ENCODE measurements around the gene RBPJ. TPM values are rescaled to one million over a fixed set of nuclear protein-coding genes. Genes with fewer than 3 reads are reported as not detected.

Gene RBPJ
- total RNA-seq, 1 experiment from 2014 or later = 33.7 TPM

- BruUV-seq (replicated peaks) = no TSS peak
- DNase-seq (ENCODE audit: low read depth, low spot score) (no peak), ATAC-seq (no peak)
- in situ Hi-C loops (cut with HindIII; ENCODE audit: low pct_unique_long_range_greater_than_20kb, low sequenced_read_pairs) = no loop called here
- Histone ChIP-seq H3K27me3 (ENCODE audit: control insufficient read depth, insufficient read depth, low read length) (no peaks in the 10 kb centered on the region), H3K36me3 (ENCODE audit: control insufficient read depth, insufficient read depth, low read length) (no peaks in the 10 kb centered on the region), H3K4me1 (ENCODE audit: control insufficient read depth, insufficient read depth, low read length) (peaks cover 9% of the 10 kb centered on the region), H3K4me3 (ENCODE audit: low read depth in 2 of 2, low read length in 2 of 2) (no peak overlapping the region), H3K27ac (ENCODE audit: low read length) (no peak overlapping the region), H3K9me3 (ENCODE audit: control insufficient read depth, insufficient read depth, low read depth, low read length) (no peaks in the 10 kb centered on the region)
- CTCF ChIA-PET = no interaction called here
- intact Hi-C loops (cut with micrococcal nuclease; ENCODE audit: unreplicated experiment) = no loop called here
- TF ChIP-seq POLR2AphosphoS5 (IDR thresholded peaks at IDR 0.05; ENCODE audit: low read depth, low read length) (no peak), CTCF (IDR thresholded peaks at IDR 0.05) (no peak), TCF7L2 (IDR thresholded peaks at IDR 0.05; ENCODE audit: low read depth, low read length) (no peak), SIN3A (IDR thresholded peaks at IDR 0.05; ENCODE audit: borderline replicate concordance, insufficient read depth, low read depth, low read length) (no peak)
- TF ChIP-seq, protein P1, sequence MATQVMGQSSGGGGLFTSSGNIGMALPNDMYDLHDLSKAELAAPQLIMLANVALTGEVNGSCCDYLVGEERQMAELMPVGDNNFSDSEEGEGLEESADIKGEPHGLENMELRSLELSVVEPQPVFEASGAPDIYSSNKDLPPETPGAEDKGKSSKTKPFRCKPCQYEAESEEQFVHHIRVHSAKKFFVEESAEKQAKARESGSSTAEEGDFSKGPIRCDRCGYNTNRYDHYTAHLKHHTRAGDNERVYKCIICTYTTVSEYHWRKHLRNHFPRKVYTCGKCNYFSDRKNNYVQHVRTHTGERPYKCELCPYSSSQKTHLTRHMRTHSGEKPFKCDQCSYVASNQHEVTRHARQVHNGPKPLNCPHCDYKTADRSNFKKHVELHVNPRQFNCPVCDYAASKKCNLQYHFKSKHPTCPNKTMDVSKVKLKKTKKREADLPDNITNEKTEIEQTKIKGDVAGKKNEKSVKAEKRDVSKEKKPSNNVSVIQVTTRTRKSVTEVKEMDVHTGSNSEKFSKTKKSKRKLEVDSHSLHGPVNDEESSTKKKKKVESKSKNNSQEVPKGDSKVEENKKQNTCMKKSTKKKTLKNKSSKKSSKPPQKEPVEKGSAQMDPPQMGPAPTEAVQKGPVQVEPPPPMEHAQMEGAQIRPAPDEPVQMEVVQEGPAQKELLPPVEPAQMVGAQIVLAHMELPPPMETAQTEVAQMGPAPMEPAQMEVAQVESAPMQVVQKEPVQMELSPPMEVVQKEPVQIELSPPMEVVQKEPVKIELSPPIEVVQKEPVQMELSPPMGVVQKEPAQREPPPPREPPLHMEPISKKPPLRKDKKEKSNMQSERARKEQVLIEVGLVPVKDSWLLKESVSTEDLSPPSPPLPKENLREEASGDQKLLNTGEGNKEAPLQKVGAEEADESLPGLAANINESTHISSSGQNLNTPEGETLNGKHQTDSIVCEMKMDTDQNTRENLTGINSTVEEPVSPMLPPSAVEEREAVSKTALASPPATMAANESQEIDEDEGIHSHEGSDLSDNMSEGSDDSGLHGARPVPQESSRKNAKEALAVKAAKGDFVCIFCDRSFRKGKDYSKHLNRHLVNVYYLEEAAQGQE (IDR thresholded peaks at IDR 0.05; ENCODE audit: insufficient read depth in 1 of 2, low read depth in 2 of 2, low read length in 1 of 2) = no peak
- POLR2A ChIA-PET = interaction anchor here (0.6 kb wide), 1 partner anchor 36 kb away, joined by 5 read pairs; no protein-coding TSS in a partner anchor
Observed at GRCh38 chr4:26375551-26375950, 54.7 kb downstream of the RBPJ start.

GRCh38 chr4:26377328-26378311, 56.8 kb downstream of the RBPJ start:
- TF ChIP-seq TCF7L2 (IDR thresholded peaks at IDR 0.05; ENCODE audit: low read depth, low read length) (no peak), CTCF (IDR thresholded peaks at IDR 0.05) (no peak), SIN3A (IDR thresholded peaks at IDR 0.05; ENCODE audit: borderline replicate concordance, insufficient read depth, low read depth, low read length) (no peak), POLR2AphosphoS5 (IDR thresholded peaks at IDR 0.05; ENCODE audit: low read depth, low read length) (no peak)
- TF ChIP-seq, protein P1 (IDR thresholded peaks at IDR 0.05; ENCODE audit: insufficient read depth in 1 of 2, low read depth in 2 of 2, low read length in 1 of 2) = no peak
- peaks cover 5% of the 10 kb centered on the region for H3K4me1 ChIP-seq (ENCODE audit: control insufficient read depth, insufficient read depth, low read length)
- H3K4me3 ChIP-seq (ENCODE audit: low read depth in 2 of 2, low read length in 2 of 2) = no peak overlapping the region
- ATAC-seq = no peak
- in situ Hi-C loops (cut with HindIII; ENCODE audit: low pct_unique_long_range_greater_than_20kb, low sequenced_read_pairs) (no loop called here), intact Hi-C loops (cut with micrococcal nuclease; ENCODE audit: unreplicated experiment) (no loop called here)
- no TSS peak for BruUV-seq (replicated peaks)
- no peak for DNase-seq (ENCODE audit: low read depth, low spot score)
- H3K9me3 ChIP-seq (ENCODE audit: control insufficient read depth, insufficient read depth, low read depth, low read length) = no peaks in the 10 kb centered on the region
- no peaks in the 10 kb centered on the region for H3K27me3 ChIP-seq (ENCODE audit: control insufficient read depth, insufficient read depth, low read length)
- H3K27ac ChIP-seq (ENCODE audit: low read length) = no peak overlapping the region; the same call in 1 of the 2 replicates
- CTCF ChIA-PET = no interaction called here
- POLR2A ChIA-PET = no interaction called here
- no peaks in the 10 kb centered on the region for H3K36me3 ChIP-seq (ENCODE audit: control insufficient read depth, insufficient read depth, low read length)

Data from Panc1 (cell line).